ENCODE measurements around the gene NALCN.

Gene NALCN

DNA sequence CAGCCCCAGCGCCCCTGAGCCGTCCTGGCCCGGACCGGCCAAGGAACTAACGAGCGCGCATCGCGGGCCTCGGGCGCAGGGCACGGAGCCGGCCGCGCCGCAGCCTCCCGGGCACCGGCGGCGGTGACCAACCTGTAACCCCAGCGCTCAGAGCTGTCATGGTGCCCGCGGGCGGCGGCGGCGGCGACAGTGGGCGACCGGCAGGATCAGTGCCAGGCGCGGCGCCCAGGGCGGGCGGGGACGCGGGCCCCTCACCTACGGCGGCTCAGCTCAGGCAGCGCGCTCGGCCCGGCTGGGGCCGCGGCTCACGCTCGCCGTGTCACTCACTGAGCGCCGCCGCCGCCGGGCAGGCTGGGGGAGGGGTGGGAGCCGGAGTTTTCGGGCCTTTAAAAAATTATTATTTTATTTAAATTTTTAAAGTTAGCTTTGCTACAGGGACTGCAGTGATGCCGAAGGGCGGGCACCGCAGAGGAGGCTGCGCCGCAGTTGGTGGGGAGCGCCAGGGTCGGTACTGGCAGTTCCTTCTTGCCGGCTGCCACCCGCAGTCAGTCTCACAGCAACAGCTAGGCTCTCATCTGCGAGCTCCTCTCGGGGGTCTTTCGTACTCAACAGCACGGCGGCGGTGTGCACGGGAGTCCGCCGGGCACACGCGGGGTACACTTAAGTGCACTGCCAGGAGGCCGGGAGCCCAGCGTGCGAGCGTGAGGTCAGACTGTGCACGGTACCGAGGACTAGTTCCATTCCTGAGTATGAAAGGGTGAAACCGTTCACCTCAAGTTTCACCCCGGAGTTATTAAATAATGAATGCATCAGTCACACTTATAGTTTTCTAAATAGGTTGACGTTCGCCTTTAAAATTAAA lies at the start of gene NALCN:
Gene NALCN, minus strand, starts transcription at position 328 of the 862 bp plus-strand sequence. CDS start 17,382 bp downstream, outside the sequence.
- DNase-seq (ENCODE audit: low read depth): peak; percentile 9
- peak within 1 kb of the TSS; percentile 55 for H3K4me3 ChIP-seq (replicated peaks; ENCODE audit: low read depth, low read length)
- TF ChIP-seq, protein P1, sequence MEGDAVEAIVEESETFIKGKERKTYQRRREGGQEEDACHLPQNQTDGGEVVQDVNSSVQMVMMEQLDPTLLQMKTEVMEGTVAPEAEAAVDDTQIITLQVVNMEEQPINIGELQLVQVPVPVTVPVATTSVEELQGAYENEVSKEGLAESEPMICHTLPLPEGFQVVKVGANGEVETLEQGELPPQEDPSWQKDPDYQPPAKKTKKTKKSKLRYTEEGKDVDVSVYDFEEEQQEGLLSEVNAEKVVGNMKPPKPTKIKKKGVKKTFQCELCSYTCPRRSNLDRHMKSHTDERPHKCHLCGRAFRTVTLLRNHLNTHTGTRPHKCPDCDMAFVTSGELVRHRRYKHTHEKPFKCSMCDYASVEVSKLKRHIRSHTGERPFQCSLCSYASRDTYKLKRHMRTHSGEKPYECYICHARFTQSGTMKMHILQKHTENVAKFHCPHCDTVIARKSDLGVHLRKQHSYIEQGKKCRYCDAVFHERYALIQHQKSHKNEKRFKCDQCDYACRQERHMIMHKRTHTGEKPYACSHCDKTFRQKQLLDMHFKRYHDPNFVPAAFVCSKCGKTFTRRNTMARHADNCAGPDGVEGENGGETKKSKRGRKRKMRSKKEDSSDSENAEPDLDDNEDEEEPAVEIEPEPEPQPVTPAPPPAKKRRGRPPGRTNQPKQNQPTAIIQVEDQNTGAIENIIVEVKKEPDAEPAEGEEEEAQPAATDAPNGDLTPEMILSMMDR (IDR thresholded peaks at IDR 0.05; ENCODE audit: low read length, missing control alignments): no peak

DNA sequence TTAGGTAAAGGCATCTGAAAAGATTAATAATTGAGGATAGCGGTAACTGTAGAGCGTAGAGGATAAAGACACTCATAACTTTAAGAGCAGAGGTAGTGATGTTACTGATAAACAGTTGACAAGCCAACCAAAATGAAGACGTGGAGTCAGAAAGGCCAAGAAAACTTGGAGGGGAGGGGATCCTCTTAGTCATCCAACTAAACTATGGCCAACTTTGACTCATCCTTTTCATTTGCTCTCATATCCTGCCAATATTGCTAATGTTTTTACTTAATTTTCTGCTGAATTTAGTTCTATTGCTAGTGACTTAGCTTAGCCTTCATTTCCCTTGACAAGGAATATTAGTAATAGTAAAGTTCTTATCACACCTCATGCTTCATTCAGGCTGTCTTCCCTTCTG lies 49.6 kb upstream of the NALCN start:
- DNase-seq (ENCODE audit: low read depth): no peak
- no peak overlapping the region for H3K4me3 ChIP-seq (replicated peaks; ENCODE audit: low read depth, low read length)
- TF ChIP-seq, protein P1 (IDR thresholded peaks at IDR 0.05; ENCODE audit: low read length, missing control alignments): no peak

DNA sequence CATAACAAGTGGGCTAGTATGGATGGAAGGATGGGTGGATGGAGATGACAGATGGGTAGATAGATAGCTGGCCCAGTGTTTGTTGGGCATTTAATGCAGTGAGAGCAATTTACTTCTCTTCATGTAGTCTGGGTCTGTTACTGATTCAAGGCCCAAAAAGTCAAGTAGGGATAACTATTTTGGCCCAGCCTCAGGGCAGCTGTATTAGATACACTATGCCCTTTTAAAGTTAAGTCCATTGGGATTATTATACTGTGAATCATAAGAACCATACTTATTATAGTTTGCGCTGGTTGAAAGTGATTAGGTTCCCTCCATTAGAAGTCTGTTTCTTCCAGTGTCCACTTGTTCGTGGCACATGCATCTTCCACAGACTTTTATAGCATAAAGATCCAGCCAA lies 40.9 kb upstream of the NALCN start:
- no peak for DNase-seq (ENCODE audit: low read depth)
- TF ChIP-seq, protein P1 (IDR thresholded peaks at IDR 0.05; ENCODE audit: low read length, missing control alignments): no peak
- H3K4me3 ChIP-seq (replicated peaks; ENCODE audit: low read depth, low read length): no peak overlapping the region

DNA sequence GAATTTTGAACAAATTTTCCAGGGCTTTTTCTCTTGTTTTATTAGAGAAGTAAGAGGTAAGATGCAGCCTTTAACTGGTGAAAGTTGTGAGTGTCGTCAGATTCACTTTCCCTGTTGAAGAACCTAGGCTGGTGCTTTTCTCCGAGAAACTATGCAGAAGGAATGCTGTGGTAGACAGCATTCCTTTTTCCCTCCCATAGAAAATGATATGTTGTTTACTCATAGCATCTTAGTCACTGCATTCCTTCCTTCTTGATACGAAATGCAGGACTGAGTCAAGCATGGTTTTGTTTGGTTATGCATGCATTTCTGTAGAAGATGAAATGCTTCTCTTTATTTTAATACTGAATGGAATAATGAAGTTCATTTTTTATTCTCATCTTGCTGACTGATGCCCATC lies 39.6 kb upstream of the NALCN start:
- no peak overlapping the region for H3K4me3 ChIP-seq (replicated peaks; ENCODE audit: low read depth, low read length)
- TF ChIP-seq, protein P1 (IDR thresholded peaks at IDR 0.05; ENCODE audit: low read length, missing control alignments): no peak
- DNase-seq (ENCODE audit: low read depth): peak; percentile 89

DNA sequence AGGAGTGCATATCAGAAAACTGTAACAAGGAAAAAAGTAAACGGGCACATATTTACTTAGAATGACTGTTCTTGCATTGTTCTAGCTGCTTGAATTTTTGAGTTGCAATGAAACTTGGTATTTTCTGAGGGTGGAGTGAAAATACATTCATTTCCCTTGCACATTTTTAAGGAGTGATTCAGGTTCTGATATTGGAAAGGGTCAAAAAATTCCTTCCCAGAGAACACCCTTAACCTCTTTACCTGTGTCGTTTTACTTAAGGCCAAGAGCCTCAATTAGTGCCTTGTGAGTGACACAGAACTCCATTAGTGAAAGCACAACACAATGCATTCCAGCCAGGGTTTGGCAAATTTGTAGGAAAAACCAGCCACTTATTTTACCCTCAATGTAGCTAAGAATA lies 38.5 kb upstream of the NALCN start:
- no peak overlapping the region for H3K4me3 ChIP-seq (replicated peaks; ENCODE audit: low read depth, low read length)
- TF ChIP-seq, protein P1 (IDR thresholded peaks at IDR 0.05; ENCODE audit: low read length, missing control alignments): no peak
- peak; percentile 39 for DNase-seq (ENCODE audit: low read depth)

DNA sequence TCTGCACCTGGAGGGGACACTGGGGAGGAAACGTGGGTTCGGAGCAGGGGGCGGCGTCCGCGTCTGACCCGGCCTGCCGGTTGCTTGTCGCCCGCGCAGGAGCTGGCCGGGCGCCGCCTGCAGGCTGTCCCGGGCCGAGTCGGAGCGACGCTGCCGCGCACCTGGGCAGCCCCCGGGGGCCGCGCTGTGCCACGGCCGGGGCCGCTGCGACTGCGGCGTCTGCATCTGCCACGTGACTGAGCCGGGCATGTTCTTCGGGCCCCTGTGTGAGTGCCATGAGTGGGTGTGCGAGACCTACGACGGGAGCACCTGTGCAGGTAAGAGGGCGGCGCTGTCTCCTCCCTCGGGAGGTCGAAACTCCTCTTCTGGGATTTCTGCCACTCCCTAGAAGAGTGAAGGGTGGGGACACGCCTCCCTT lies 37.5 kb upstream of the NALCN start:
- peak overlapping the region; percentile 46 for H3K4me3 ChIP-seq (replicated peaks; ENCODE audit: low read depth, low read length)
- DNase-seq (ENCODE audit: low read depth): no peak
- TF ChIP-seq, protein P1 (IDR thresholded peaks at IDR 0.05; ENCODE audit: low read length, missing control alignments): no peak

All from fibroblast of pulmonary artery (primary cell).